ENCODE results near the gene GABBR1.
A peak's percentile ranks its signal among the peaks of the same experiment; 100 is the strongest.

The GABBR1 gene

DNA sequence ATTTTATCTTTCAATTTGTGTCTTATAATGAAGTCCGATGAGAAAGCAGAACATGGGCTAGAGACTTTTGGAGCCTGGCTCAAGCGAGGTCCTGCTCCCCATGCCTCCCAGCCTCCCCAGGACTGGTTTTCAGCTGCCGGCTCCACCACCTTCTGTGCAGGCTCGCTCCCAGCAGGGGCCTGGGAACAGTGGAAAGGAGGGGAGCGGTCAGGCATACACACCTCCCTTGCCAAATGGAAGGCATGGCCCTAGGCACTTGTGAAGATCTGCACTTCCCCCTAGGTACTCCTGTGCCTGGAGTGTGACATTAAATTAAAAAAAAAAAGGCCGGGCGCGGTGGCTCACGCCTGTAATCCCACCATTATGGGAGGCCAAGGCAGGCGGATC, 19.2 kb upstream of the GABBR1 start:
- DNase-seq, result no peak

DNA sequence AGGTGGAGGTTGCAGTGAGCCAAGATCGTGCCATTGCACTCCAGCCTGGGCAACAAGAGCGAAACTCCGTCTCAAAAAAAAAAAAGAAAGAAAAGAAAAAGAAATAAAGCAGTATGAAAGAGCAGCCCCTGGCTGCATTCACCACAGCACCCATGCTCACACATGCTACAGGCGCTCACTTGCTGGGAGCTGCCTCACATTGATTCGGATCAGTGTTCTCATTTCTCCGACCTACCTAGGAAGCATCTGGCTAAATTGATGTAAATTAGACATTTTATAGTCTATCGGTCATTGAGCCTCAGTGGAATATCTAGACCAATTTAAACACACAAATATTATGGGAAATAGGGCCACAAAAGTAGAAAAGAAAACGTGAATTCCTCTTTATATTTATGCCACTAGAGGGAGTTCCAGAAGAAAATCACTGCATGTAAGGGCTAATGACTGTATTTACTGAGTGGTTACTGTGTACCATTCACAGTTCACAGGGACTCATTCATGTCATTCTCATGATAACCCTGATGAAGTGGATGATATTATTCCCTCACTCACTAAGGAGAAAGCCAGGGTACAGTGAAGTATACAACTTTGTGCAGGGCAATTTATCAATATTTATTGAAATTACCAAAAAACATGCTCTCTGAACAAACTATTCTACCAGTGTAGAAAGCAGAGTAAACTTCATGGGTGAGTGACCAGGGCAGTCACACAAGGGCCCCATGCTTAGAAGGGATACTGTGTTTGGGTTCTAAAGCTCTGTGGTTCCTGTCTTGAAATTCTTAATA, 18.6 kb upstream of the GABBR1 start:
- peak; percentile 11 for DNase-seq

- peak; percentile 94 for DNase-seq
Observed at GRCh38 chr6:29649701-29650673, 17.0 kb upstream of the GABBR1 start.

DNA sequence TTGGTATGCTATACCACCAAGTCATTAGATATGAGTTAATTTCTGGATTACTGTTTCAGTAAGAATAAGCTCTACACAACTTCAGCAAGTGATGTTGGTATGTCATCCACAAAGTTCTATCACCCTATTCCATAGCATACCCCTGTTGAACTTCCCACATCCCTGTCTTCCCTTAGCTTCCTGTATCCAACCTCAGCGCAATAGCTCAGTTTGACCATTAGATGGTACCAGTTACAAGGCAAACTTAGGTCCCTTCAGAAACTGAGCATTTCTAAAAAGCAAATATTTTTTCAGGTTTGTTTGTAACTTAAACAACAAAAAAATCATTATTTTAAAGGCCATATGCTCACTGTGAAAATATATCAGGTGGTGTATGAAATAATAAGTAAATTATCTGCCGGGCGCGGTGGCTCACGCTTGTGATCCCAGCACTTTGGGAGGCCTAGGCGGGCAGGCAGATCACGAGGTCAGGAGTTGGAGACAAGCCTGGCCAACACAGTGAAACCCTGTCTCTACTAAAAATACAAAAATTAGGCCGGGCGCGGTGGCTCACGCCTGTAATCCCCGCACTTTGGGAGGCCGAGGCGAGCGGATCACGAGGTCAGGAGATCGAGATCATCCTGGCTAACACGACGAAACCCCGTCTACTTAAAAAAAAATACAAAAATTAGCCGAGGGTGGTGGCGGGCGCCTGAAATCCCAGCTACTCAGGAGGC, 15.1 kb upstream of the GABBR1 start:
- peak; percentile 6 for DNase-seq

DNA sequence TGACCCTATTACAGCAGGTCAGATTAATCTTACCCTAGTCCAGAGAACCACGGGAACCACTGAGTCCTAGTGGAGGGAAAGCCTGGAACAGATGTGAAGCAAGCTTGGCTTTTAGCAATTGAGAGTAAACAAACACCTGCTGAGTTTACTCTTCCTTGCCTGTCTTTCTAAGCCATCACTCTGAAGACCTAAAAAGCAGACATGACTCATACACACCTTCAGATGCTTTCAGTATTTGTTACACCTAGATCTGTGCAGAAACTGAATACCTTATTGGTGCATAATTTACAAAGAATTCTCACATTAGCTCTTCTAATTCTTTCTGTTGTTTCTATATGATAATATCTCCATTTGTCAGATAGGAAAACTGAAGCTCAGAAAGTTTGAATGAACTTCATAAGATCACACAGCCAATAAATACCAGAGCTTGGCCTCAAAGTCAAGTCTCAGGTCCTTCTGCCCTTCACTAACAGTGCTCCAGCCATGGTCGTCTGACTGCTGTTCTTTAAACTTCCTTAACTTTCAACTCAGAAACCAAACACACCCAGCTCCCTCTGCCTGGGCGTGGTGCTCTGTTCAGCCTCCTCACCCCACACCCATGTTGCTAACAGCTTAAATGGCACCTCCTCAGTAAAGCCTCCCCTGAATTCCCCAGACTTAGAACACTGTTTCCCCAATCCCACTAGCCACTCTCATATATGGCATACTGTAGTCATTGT, 8.6 kb upstream of the GABBR1 start:
- DNase-seq, result no peak

DNA sequence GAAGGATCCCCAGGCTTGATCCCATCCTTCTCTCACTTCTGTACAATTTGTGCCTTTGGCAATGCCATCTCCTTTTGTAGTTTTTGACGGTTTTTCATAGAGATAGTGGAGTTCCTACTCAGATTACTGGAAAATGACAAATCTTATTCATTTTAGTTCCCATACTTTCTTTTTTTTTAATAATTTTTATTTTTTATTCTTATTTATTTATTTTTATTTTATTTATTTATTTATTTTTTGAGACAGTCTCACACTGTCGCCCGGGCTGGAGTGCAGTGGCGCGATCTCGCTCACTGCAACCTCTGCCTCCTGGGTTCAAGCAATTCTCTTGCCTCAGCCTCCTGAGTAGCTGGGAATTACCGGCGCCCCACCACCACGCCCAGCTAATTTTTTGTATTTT, 4.3 kb upstream of the GABBR1 start:
- no peak for DNase-seq

DNA sequence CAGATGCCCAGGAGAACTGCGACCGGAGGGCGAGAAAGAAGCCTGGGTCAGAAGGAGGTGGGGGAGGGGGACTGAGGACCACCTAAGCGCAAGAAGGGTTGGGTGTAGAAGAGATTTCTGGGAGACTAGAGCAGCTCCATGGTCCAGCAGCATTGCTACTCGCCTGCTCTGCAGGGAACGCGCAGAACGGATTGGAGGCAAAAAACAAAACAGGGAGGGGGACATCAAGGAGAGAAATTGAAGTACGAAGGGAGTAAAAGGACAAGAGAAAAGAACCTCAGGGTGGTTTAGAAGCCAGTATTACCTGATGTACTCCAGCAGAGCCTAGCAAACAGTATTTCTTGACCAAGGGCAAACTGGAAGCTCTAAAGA, 537 bp upstream of the GABBR1 start:
- DNase-seq, result no peak

DNA sequence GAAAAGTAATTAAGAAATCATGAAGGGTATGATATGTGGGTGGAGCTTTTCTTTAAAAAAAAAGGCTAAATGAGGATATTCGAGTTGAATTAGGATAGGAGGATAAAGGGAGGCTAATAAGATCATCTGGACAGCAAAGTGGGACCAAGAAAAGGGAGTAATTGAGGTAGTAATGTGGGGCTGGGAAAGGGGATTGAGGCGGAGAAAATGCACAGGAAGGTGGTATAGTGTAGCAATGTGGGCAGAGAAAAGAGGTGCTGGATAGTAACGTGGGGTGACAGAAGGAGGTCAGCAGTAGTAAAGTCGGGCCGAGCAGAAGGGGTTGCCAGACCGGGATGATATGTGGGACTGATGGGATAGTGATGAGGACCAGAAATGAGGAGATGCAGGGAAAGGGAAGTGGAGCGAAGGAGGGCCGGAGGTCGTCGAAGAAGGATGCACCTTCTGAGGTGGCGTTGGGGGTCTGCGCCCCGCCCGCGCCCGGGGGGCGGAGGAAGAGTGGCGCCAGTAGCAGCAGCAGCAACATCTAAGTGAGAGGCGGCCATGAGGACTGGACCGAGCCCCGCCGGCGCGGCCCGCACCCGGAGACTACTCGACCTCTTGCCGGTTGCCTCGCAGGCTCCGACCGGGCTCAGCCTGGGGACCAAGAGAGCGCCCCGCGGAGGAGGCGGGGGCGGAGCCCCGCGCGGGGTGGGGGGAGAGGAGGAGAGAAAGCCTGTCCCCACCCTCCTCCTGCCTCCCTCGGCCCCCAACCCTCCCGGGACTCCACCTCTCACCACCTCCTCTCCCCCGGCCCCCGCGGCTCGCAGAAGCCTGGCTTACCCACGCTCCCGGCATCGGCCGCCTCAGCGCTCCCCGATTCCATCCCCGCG, 887 bp downstream of the GABBR1 start:
- DNase-seq, result peak; percentile 8

DNA sequence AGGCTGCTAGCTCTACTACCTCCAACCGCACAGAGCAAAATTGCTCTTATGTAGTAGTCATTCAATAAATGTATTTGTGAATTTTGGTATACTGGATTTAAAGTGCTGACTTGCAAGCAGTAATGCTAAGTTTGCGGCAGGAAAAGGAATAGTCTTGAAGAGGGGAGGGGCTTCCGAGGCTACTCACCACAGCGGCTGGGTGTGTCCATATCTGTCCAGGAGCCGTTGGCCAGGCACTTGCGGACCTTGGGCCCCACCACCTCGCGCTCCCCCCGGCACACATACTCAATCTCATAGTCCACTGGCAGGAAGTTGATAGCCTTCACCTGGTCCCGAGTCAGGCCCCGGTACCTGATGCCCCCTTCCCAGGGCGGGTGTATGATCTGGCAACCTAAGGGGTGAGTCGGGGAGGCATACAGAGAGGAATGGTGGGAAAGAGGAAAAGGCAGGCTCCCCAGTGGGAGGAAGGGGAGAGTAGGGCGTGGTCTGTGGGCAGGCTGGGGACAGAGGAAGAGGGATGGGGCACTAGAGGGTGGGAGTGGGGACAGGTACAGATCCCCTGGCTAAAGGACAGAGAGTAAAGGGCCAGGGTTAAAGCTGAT, 1.7 kb downstream of the GABBR1 start:
- no peak for DNase-seq

GRCh38 chr6:29630315-29630714, 2.7 kb downstream of the GABBR1 start:
- no peak for DNase-seq

- DNase-seq, result no peak
Observed at GRCh38 chr6:29629571-29629970, 3.4 kb downstream of the GABBR1 start.

- DNase-seq, result peak; percentile 72
Observed at GRCh38 chr6:29628419-29629281, 4.3 kb downstream of the GABBR1 start.

- DNase-seq, result peak; percentile 26
Observed at GRCh38 chr6:29627755-29628418, 5.1 kb downstream of the GABBR1 start.

GRCh38 chr6:29626948-29627754, 5.8 kb downstream of the GABBR1 start:
- no peak for DNase-seq

- DNase-seq, result no peak
Observed at GRCh38 chr6:29625337-29625930, 7.5 kb downstream of the GABBR1 start.

DNA sequence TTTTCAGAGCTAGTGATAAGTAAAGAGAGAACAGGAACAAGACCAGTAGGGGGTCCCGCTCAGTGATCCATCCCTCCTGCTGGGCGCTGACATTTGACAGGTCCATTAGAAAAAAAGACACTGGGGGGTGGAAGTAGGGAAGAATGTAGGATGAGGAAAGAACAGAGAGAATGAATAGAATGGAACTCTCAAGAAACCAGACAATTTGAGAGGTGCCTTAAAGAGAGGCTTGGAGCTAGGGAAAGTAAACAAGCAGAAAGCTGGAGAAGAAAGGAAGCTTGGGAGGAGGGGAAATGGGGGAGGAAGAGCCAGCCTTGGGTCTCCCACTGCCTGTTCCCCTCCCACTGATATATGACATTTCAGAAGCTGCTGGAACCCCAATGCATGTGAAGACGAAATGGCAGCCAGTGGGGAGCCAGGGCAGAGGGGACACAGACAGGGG, 8.4 kb downstream of the GABBR1 start:
- DNase-seq, result no peak

DNA sequence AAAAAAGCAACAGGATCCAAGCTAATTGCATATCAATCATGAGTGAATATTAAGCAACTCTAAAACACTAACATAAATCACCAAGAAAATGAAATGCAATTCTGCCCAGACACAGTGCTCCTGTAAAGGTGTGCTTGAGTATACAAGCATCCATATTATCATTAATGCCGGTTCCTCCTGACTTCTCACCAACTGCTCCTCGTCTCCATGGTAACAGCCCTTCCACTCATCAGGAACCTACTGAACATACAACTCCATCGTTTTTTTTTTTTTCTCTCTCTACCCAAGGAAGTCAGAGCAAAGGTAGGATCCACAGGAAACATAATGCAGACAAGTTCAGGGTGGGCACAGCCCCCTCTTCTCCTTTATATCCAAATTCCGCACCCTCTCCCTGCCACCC, 12.4 kb downstream of the GABBR1 start:
- no peak for DNase-seq

GRCh38 chr6:29619578-29620160, 13.3 kb downstream of the GABBR1 start:
- no peak for DNase-seq

Measured in DMS 273 treated with DMSO at 0.1 percent for 48 hours (cell line).